G401.6 (cell line): ENCODE data around the gene HYAL4.
A peak's percentile ranks its signal among the peaks of the same experiment; 100 is the strongest.
"Not testable (repeated sequence)": the region's sequence is repeated elsewhere in the genome, so short reads cannot be mapped to it uniquely, and the experiment has no call there.

ENCODE experiments used
- FAIRE-seq: peaks from 2 replicates; lab custom pipeline; 2012; peaks lifted over from hg19 to GRCh38; lab: Jason Lieb, UNC

HYAL4 gene

GRCh38 chr7:123846217-123846891, 1.4 kb downstream of the HYAL4 start:
- no peak for FAIRE-seq

DNA sequence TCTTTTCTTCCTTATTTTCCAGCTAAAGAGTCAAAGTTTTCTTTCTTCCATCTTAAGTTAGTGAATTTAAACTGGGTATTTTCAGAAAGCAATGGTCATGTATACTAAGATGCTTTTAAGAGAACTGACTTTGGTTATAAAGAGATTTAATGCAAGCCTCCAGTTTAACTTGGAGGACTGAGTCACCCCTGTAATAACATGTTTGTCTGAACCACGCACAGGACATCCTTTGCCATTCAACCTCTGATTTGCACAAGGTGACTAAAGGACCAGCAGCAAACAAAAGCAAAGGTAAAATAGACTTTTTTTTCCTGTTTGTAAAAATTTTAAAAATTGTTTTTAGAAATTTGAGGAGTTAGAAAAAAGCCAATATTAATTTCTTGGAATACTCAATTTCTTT, 2.9 kb downstream of the HYAL4 start:
- FAIRE-seq: no peak

GRCh38 chr7:123849855-123850254, 4.9 kb downstream of the HYAL4 start:
- FAIRE-seq: no peak

DNA sequence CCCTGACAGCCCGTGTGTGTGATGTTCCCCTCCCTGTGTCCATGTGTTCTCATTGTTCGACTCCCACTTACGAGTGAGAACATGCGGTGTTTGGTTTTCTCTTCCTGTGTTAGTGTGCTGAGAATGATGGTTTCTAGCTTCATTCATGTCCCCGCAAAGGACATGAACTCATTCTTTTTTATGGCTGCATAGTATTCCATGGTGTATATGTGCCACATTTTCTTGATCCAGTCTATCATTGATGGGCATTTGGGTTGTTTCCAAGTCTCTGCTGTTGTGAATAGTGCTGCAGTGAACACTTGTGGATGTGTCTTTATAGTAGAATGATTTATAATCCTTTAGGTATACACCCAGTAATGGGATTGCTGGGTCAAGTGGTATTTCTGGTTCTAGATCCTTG, 6.4 kb downstream of the HYAL4 start:
- not testable (repeated sequence) for FAIRE-seq

DNA sequence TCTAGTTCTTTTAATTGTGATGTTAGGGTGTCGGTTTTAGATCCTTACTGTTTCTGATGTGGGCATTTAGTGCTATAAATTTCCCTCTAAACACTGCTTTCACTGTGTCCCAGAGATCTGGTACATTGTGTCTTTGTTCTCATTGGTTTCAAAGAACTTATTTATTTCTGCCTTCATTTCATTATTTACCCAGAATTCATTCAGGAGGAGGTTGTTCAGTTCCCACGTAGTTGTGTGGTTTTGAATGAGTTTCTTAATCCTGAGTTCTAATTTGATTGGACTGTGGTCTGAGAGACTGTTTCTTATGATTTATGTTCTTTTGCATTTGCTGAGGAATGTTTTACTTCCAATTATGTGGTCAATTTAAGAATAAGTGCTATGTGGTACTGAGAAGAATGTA, 9.3 kb downstream of the HYAL4 start:
- FAIRE-seq: not testable (repeated sequence)

GRCh38 chr7:123856428-123856827, 11.5 kb downstream of the HYAL4 start:
- not testable (repeated sequence) for FAIRE-seq

- FAIRE-seq: no peak
Observed at GRCh38 chr7:123860848-123861247, 15.9 kb downstream of the HYAL4 start.

- FAIRE-seq: no peak
Observed at GRCh38 chr7:123862775-123863174, 17.8 kb downstream of the HYAL4 start.

DNA sequence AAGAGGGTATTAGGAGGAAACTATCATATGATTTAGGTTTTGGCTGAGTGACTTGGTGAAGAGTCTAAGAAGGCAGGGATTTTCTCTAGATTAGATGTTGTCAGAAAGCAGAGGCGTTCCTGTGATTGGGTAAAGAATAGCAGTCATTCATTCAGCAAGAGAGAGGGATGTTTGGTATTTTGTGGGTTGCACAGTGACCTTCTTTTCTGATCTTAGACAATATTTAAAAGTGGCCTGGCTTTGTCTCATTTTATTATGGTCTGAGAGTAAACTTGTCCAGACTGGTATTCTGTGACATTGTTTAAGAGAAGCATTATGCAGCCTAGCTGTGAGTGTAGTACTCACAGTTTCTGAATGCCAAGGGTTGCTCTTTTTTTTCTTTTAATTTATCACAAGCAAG, 18.5 kb downstream of the HYAL4 start:
- FAIRE-seq: no peak

- FAIRE-seq: no peak
Observed at GRCh38 chr7:123864012-123864411, 19.0 kb downstream of the HYAL4 start.

DNA sequence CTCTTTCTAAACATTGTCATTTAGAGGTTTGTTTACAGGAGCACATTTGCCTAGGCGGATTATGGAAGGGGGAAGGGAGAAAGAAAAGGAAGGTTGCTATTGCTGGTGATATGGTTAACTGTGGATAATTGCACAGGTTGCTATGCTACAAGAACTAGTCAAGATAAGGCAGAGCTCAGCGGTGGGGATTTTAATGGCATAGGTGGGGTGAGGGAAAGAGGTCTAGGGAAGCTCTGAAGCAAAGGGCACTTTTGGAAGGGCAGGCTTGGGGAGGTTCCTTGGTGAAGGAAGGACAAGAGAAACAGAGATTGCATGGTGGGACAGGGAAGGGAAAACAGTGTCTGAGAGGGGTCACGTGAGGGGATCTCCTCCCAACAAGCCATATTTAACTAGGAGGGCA, 19.5 kb downstream of the HYAL4 start:
- FAIRE-seq: no peak

- FAIRE-seq: no peak
Observed at GRCh38 chr7:123864966-123865365, 20.0 kb downstream of the HYAL4 start.

DNA sequence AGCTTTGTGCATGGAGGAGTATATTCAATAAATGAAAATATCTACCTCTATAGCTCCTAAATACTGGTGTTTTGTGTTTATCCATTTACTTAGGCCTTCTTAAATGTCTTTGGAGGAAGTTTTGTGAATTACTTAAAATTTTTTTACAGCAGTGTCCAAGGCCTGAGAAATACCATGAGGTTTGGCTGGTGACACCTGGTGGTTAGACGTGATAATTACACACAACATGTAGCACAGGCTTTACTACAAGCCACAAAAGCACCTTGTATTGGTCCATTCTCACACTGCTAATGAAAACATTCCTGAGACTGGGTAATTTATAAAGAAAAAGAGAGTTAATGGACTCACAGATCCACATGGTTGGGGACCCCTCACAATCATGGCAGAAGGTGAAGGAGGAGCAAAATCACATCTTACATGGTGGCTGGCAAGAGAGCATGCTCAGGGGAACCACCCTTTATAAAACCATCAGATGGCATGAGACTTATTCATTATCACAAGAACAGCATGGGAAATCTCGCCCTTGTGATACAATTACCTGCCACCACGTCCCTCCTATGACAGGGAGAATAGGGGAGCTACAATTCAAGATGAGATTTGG, 20.6 kb downstream of the HYAL4 start:
- FAIRE-seq: peak; percentile 82

- no peak for FAIRE-seq
Observed at GRCh38 chr7:123867225-123867624, 22.3 kb downstream of the HYAL4 start.

GRCh38 chr7:123871998-123872867, 27.3 kb downstream of the HYAL4 start:
- no peak for FAIRE-seq

DNA sequence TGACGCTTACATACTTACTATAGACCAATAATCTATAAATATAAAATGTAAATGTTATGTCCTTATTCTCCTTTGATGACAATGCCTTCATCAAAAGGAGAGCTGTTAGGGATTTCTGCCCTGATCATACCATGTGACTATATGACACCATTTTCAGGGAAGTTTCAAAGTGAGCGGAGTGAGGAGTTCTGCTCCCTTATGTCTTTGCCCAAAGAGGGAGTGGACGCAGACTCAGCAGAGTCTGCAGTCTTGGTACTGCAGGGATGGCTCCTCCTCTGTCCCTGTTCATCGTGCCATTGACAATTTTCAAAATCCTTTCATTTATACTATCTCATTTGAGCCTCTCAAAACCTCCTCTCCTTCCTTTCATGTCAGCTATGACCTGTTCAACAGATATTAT, 27.9 kb downstream of the HYAL4 start:
- no peak for FAIRE-seq

DNA sequence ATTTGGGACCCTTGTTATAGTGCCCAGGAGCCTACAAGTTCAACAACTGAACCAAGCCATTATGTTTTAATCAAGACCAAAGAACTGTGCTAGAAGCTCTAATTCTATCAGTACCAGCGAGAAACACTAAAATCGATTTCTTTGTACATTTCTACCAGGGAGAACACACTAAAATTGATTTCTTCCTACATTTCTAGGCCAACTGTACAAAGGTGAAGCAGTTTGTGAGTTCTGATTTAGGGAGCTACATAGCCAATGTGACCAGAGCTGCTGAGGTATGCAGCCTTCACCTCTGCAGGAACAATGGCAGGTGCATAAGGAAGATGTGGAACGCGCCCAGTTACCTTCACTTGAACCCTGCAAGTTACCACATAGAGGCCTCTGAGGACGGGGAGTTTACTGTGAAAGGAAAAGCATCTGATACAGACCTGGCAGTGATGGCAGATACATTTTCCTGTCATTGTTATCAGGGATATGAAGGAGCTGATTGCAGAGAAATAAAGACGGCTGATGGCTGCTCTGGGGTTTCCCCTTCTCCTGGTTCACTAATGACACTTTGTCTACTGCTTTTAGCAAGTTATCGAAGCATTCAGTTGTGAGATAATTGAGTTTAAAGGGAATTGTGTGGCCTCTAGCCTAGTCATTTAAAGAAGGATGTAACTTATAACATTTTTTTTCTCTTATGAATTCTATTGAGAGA, 31.7 kb downstream of the HYAL4 start:
- no peak for FAIRE-seq

- FAIRE-seq: no peak
Observed at GRCh38 chr7:123879628-123880027, 34.7 kb downstream of the HYAL4 start.

DNA sequence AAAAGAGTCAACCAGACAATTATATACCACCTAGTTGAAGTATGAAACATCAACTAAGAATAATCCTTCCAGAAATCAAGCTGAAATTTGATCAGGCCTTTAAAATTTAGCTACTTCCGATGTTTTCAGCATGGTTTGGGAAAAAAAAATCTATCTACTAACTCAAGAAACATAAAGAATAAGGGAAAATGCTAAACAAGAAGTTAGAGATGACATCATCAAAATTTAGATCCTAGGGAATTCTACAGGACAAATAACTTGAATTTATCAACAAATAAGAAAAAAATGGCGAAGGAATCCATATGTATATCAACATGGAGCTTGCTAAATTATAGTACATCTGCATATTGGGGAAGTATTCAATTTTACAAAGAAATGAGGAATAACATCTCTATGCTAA, 36.3 kb downstream of the HYAL4 start:
- FAIRE-seq: no peak

GRCh38 chr7:123883154-123883553, 38.2 kb downstream of the HYAL4 start:
- FAIRE-seq: no peak

GRCh38 chr7:123888192-123888591, 43.2 kb downstream of the HYAL4 start:
- no peak for FAIRE-seq

DNA sequence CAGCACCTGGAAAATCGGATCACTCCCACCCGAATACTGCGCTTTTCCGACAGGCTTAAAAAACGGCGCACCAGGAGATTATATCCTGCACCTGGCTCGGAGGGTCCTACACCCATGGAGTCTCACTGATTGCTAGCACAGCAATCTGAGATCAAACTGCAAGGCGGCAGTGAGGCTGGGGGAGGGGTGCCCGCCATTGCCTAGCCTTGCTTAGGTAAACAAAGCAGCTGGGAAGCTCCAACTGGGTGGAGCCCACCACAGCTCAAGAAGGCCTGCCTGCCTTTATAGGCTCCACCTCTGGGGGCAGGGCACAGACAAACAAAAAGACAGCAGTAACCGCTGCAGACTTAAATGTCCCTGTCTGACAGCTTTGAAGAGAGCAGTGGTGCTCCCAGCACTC, 49.8 kb downstream of the HYAL4 start:
- not testable (repeated sequence) for FAIRE-seq

DNA sequence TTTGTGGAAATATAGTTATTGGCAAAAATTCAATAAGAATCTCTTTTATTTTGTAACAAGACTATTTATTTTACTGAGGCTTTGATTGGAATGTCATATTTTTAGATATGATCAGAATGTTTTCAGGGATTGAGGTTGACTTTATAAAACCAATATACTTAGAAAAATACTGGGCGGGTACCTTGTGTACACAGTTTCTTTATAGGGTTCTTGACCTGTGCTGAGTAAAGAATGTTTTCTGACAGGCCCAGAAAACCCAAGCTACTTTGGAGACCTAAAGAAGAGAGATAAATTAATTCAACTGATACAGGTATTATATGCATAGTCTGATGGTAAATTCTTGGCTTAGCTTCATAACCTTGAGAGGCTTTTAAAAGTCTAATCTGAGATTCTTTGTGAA, 56.1 kb downstream of the HYAL4 start:
- no peak for FAIRE-seq
